Neural progenitor cell (in vitro differentiated cells): ENCODE measurements around the gene NEDD4L. TPM values are rescaled to one million over a fixed set of nuclear protein-coding genes. Genes with fewer than 3 reads are reported as not detected.

Experiments used
- DNase-seq: peaks from one replicate; pipeline ENCODE4 v3.0.0-alpha.2; 2016; ENCODE audit warnings: low spot score
- H2AFZ ChIP-seq: fragments of 200-600 bp; sonication (generic); replicated peaks from 2 replicates; pipeline ENCODE4 v1.6.1; 2016; ENCODE audit warnings: antibody characterized with exemption
- H3F3A ChIP-seq: fragments of 200-600 bp; sonication (generic); 2 replicates; pipeline ENCODE4 v1.6.1; 2016; ENCODE audit warnings: antibody characterized with exemption, low read depth
- H3K27ac ChIP-seq: fragments of 200-600 bp; sonication (generic); 2 replicates; pipeline ENCODE4 v1.5.1; 2016; ENCODE audit warnings: mild to moderate bottlenecking
- H3K27me3 ChIP-seq: fragments of 200-600 bp; sonication (generic); 2 replicates; pipeline ENCODE4 v1.6.1; 2016; ENCODE audit warnings: mild to moderate bottlenecking, moderate library complexity
- H3K36me3 ChIP-seq: fragments of 200-600 bp; sonication (generic); 2 replicates; pipeline ENCODE4 v1.5.1; 2016
- H3K4me1 ChIP-seq: fragments of 200-600 bp; sonication (generic); 2 replicates; pipeline ENCODE4 v1.6.1; 2016; ENCODE audit warnings: mixed run types
- H3K4me2 ChIP-seq: fragments of 200-600 bp; sonication (generic); 2 replicates; pipeline ENCODE4 v1.6.1; 2016
- H3K4me3 ChIP-seq: fragments of 200-600 bp; sonication (generic); 2 replicates; pipeline ENCODE4 v1.5.1; 2016
- H3K79me2 ChIP-seq: fragments of 200-600 bp; sonication (generic); 2 replicates; pipeline ENCODE4 v1.6.1; 2016; ENCODE audit warnings: low read depth
- H3K9ac ChIP-seq: fragments of 200-600 bp; sonication (generic); 2 replicates; pipeline ENCODE4 v1.6.1; 2016
- H3K9me3 ChIP-seq: fragments of 200-600 bp; sonication (generic); 2 replicates; pipeline ENCODE4 v1.5.1; 2016; ENCODE audit warnings: low read depth
- H4K20me1 ChIP-seq: fragments of 200-600 bp; sonication (generic); 2 replicates; pipeline ENCODE4 v1.6.1; 2016; ENCODE audit warnings: low read depth
- H3K27ac Mint-ChIP-seq: 3 replicates; pipeline ENCODE4 v1.8.0; 2021; ENCODE audit warnings: mixed read lengths
- H3K27me3 Mint-ChIP-seq: 2 replicates; pipeline ENCODE4 v1.8.0; 2022; ENCODE audit warnings: low read depth, mild to moderate bottlenecking, inconsistent platforms, moderate library complexity, mixed read lengths; ENCODE audit not compliant: insufficient read depth
- H3K36me3 Mint-ChIP-seq: 3 replicates; pipeline ENCODE4 v1.8.0; 2021; ENCODE audit warnings: mixed read lengths
- H3K4me1 Mint-ChIP-seq: 3 replicates; pipeline ENCODE4 v1.8.0; 2021; ENCODE audit warnings: mixed read lengths
- H3K4me3 Mint-ChIP-seq: 3 replicates; pipeline ENCODE4 v1.8.0; 2021; ENCODE audit warnings: mild to moderate bottlenecking, moderate library complexity, mixed read lengths
- H3K9me3 Mint-ChIP-seq: 3 replicates; pipeline ENCODE4 v1.8.0; 2020; ENCODE audit warnings: mixed read lengths
- CTCF ChIP-seq: fragments of 200-600 bp; sonication (generic); IDR thresholded peaks from 2 replicates; pipeline ENCODE4 v1.5.1; 2017; ENCODE audit warnings: antibody characterized with exemption, mild to moderate bottlenecking
- EZH2 ChIP-seq: fragments of 200-600 bp; sonication (generic); IDR thresholded peaks from 2 replicates; pipeline ENCODE4 v1.6.1; 2017; ENCODE audit warnings: antibody characterized with exemption, mild to moderate bottlenecking, moderate library complexity
- EZH2phosphoT487 ChIP-seq: fragments of 200-600 bp; sonication (generic); IDR thresholded peaks from 2 replicates; pipeline ENCODE4 v1.6.1; 2017; ENCODE audit warnings: antibody characterized with exemption
- total RNA-seq: library from RNA; depleted of rRNA; stranded (reverse); fragments of >200 nt; gene quantifications from 2 replicates; pipeline ENCODE4 v1.2.3, GENCODE V29; 2015; ENCODE audit warnings: low replicate concordance

NEDD4L gene
- total RNA-seq, 1 donor from 2014 or later: 55.5 TPM

- H3K36me3 Mint-ChIP-seq: peaks cover 4% of the 10 kb centered on the region
- Histone ChIP-seq H2AFZ (no peak overlapping the region), H3K9ac (no peak overlapping the region), H3K79me2 (peaks cover 6% of the 10 kb centered on the region), H4K20me1 (peaks cover 14% of the 10 kb centered on the region), H3K36me3 (no peaks in the 10 kb centered on the region), H3F3A (no peaks in the 10 kb centered on the region), H3K27ac (no peak overlapping the region), H3K4me3 (no peak overlapping the region), H3K9me3 (no peaks in the 10 kb centered on the region), H3K27me3 (no peaks in the 10 kb centered on the region), H3K4me1 (peaks cover 4% of the 10 kb centered on the region), H3K4me2 (no peak overlapping the region)
- H3K27me3 Mint-ChIP-seq: peaks cover 6% of the 10 kb centered on the region
- no peak overlapping the region for H3K4me3 Mint-ChIP-seq
- peaks cover 10% of the 10 kb centered on the region for H3K4me1 Mint-ChIP-seq
- DNase-seq: no peak
- H3K27ac Mint-ChIP-seq: no peak overlapping the region
- peaks cover 4% of the 10 kb centered on the region for H3K9me3 Mint-ChIP-seq
- TF ChIP-seq EZH2phosphoT487 (no peak), EZH2 (no peak), CTCF (no peak)
Measured at GRCh38 chr18:58148954-58149471, 105.0 kb downstream of the NEDD4L start.

GRCh38 chr18:58150772-58151171 is 106.7 kb downstream of the NEDD4L start:
- H3K9me3 Mint-ChIP-seq: peaks cover 3% of the 10 kb centered on the region
- H3K79me2 ChIP-seq: peaks cover 6% of the 10 kb centered on the region
- H3K4me1 Mint-ChIP-seq: peaks cover 10% of the 10 kb centered on the region
- H3K4me3 Mint-ChIP-seq: no peak overlapping the region
- no peak overlapping the region for H3K4me3 ChIP-seq
- DNase-seq: no peak
- H3K27me3 ChIP-seq: no peaks in the 10 kb centered on the region
- no peak overlapping the region for H3K4me2 ChIP-seq
- H3F3A ChIP-seq: no peaks in the 10 kb centered on the region
- no peaks in the 10 kb centered on the region for H3K9me3 ChIP-seq
- H3K27ac ChIP-seq: no peak overlapping the region
- peaks cover 18% of the 10 kb centered on the region for H4K20me1 ChIP-seq
- TF ChIP-seq EZH2: no peak
- H3K27me3 Mint-ChIP-seq: peaks cover 4% of the 10 kb centered on the region
- H3K27ac Mint-ChIP-seq: no peak overlapping the region
- H2AFZ ChIP-seq: no peak overlapping the region
- H3K9ac ChIP-seq: no peak overlapping the region
- no peaks in the 10 kb centered on the region for H3K36me3 ChIP-seq
- peaks cover 4% of the 10 kb centered on the region for H3K36me3 Mint-ChIP-seq
- H3K4me1 ChIP-seq: peaks cover 4% of the 10 kb centered on the region

- Histone ChIP-seq H3K4me3 (no peak overlapping the region), H3K9ac (no peak overlapping the region), H3K4me1 (peaks cover 4% of the 10 kb centered on the region), H3K79me2 (peaks cover 6% of the 10 kb centered on the region), H3K27me3 (no peaks in the 10 kb centered on the region), H3K4me2 (no peak overlapping the region), H3F3A (no peaks in the 10 kb centered on the region), H2AFZ (no peak overlapping the region), H3K9me3 (no peaks in the 10 kb centered on the region), H3K36me3 (no peaks in the 10 kb centered on the region), H3K27ac (no peak overlapping the region), H4K20me1 (peaks cover 17% of the 10 kb centered on the region)
- Mint-ChIP-seq H3K9me3 (peaks cover 3% of the 10 kb centered on the region), H3K4me3 (no peak overlapping the region), H3K27ac (no peak overlapping the region), H3K27me3 (peaks cover 7% of the 10 kb centered on the region), H3K36me3 (peaks cover 4% of the 10 kb centered on the region), H3K4me1 (peaks cover 8% of the 10 kb centered on the region)
- no peak for DNase-seq
- TF ChIP-seq EZH2 (no peak), CTCF (no peak), EZH2phosphoT487 (no peak)
Measured at GRCh38 chr18:58152216-58152615, 108.2 kb downstream of the NEDD4L start.

GRCh38 chr18:58152891-58153290 is 108.9 kb downstream of the NEDD4L start:
- H3K9me3 Mint-ChIP-seq: peaks cover 3% of the 10 kb centered on the region

More at GRCh38 chr18:58152891-58153290, 108.9 kb downstream of the NEDD4L start:
- Mint-ChIP-seq H3K36me3 (peaks cover 4% of the 10 kb centered on the region), H3K4me3 (no peak overlapping the region), H3K27ac (no peak overlapping the region), H3K27me3 (peaks cover 7% of the 10 kb centered on the region), H3K4me1 (peaks cover 3% of the 10 kb centered on the region)
- H4K20me1 ChIP-seq: peaks cover 10% of the 10 kb centered on the region
- H3K4me3 ChIP-seq: no peak overlapping the region
- no peaks in the 10 kb centered on the region for H3F3A ChIP-seq
- H3K27ac ChIP-seq: no peak overlapping the region
- DNase-seq: no peak
- H3K9me3 ChIP-seq: no peaks in the 10 kb centered on the region
- no peaks in the 10 kb centered on the region for H3K36me3 ChIP-seq
- H3K9ac ChIP-seq: no peak overlapping the region
- H3K27me3 ChIP-seq: no peaks in the 10 kb centered on the region
- no peak for TF ChIP-seq CTCF
- no peak for TF ChIP-seq EZH2
- TF ChIP-seq EZH2phosphoT487: no peak
- H2AFZ ChIP-seq: no peak overlapping the region
- H3K4me1 ChIP-seq: no peaks in the 10 kb centered on the region
- H3K79me2 ChIP-seq: peaks cover 6% of the 10 kb centered on the region
- no peak overlapping the region for H3K4me2 ChIP-seq
